WI38 (cell line): ENCODE data around the gene FAM177A1.

Source experiments
- H3K4me3 ChIP-seq: 2 replicates; pipeline ENCODE4 v1.5.1; 2011; ENCODE audit warnings: low read depth, mild to moderate bottlenecking, control low read depth, low read length
- CTCF ChIP-seq: IDR thresholded peaks from 2 replicates; pipeline ENCODE4 v1.5.1; 2012; ENCODE audit warnings: low read depth, mild to moderate bottlenecking, control low read depth, low read length

Gene FAM177A1

GRCh38 chr14:35046048-35046750, at the start of gene FAM177A1:
Gene FAM177A1, plus strand, starts transcription at chr14:35046272. Its CDS starts 192 bp downstream, at chr14:35046464.
- peak within 1 kb of the TSS; percentile 96 for H3K4me3 ChIP-seq
- TF ChIP-seq CTCF = no peak

GRCh38 chr14:34997762-34998161, 48.3 kb upstream of the FAM177A1 start:
- no peak for TF ChIP-seq CTCF
- no peak overlapping the region for H3K4me3 ChIP-seq

GRCh38 chr14:34999500-34999899, 46.6 kb upstream of the FAM177A1 start:
- no peak for TF ChIP-seq CTCF
- H3K4me3 ChIP-seq = no peak overlapping the region

- no peak for TF ChIP-seq CTCF
- H3K4me3 ChIP-seq = no peak overlapping the region
Observed at GRCh38 chr14:35001621-35002020, 44.5 kb upstream of the FAM177A1 start.

DNA sequence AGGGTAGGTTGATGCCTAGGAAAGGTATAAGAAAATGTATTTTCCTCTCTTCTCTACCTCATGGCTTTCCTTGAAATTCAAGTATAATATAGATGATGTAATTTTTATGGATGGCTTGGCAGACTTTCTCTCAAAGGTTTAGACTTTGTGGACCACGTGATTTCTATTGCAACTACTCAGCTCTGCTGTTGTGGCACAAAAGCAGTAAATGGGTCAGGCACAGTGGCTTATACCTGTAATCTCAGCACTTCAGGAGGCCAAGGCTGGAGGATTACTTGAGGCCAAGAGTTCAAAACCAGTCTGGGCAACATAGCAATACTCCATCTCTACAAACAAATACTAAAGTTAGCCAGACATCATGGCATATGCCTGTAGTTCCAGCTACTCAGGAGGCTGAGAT, 41.2 kb upstream of the FAM177A1 start:
- H3K4me3 ChIP-seq = no peak overlapping the region

DNA sequence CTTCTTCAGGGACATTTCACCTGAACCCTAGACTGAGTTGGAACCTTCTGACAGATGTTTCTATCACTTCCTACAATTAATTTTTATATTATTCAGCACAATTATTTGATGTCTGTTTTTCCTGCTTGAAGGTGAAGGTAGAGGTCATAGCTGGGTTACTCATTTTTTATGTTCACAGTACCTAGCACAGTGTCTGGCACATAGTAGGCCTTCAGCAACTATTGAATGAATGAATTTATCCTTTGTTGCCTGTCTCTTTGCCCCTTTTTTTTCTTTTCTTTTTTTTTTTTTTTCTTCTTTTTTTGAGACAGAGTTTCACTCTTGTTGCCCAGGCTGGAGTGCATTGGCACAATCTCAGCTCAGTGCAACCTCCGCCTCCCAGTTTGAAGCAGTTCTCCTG, 29.5 kb upstream of the FAM177A1 start:
- no peak overlapping the region for H3K4me3 ChIP-seq
- no peak for TF ChIP-seq CTCF

More for the DNA sequence above, 41.2 kb upstream of the FAM177A1 start:
- no peak for TF ChIP-seq CTCF

DNA sequence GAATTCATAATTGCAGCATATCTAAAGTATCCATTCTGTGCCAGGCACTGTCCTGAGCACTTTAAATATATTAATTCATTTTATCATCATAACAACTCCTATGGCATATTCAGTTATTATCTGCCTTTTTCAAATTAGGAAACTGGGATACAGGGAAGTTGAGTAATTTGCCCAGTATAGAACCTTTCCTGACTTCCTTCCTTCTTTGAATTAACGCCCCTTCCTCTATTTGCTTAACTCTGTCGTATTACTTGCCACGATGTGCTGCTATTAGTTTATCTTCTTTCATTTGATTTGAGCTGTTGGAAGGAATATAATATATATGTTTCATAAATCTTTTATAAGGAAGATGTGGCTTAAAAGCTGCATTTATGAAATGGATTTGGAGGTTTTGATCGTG, 25.4 kb upstream of the FAM177A1 start:
- H3K4me3 ChIP-seq = no peak overlapping the region
- TF ChIP-seq CTCF = no peak
